GM13977 (cell line): ENCODE measurements around the gene AFAP1L2.

Experiments used
- DNase-seq: peaks from one replicate; pipeline ENCODE4 v3.0.0; 2012; ENCODE audit warnings: low spot score
- in situ Hi-C: fragments of 300-500 bp; cut with MboI; formaldehyde crosslinking; loops from one replicate; pipeline ENCODE4 v1.12.0; 2022; ENCODE audit warnings: low sequenced_read_pairs, low pct_unique_long_range_greater_than_20kb, mixed read lengths, inconsistent platforms; ENCODE audit not compliant: unreplicated experiment
- TF ChIP-seq, protein P1 (sequence below): IDR thresholded peaks from 2 replicates; pipeline ENCODE4 v1.5.1; 2012; ENCODE audit warnings: mild to moderate bottlenecking, control low read depth; ENCODE audit not compliant: insufficient read depth; ENCODE audit errors: extremely low read depth, missing control alignments

AFAP1L2 gene

DNA sequence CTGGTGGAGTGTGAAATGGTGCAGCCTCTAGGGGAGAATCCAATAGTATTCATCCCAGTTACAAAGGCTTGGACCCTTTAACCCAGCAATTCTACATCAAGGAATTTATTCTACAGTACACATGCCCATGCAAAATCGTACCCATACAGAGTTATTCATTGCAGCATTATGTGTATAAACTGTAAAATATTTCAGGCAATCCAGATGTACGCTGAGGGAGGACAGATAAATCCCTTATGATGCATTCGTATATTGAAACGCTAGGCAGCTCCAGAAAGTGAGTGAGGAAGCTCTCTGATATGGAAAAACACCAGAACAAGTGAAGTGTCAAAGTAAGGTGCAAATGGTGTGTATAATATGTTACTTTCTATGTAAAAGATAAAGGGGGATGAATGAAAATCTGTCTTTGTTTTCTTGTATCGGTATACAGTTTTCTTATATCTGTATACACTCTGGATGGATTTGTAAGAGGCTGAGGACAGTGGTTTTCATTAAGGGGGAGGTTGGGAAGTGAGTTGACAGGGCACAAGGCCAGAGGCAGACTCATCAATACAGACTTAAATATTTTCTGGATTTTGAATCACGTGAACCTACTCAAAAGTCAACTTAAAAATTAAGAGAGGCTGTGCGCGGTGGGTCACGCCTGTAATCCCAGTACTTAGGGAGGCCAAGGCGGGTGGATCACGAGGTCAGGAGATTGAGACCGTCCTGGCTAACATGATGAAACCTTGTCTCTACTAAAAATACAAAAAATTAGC lies 148.1 kb downstream of the AFAP1L2 start:
- in situ Hi-C loops, result no loop called here

DNA sequence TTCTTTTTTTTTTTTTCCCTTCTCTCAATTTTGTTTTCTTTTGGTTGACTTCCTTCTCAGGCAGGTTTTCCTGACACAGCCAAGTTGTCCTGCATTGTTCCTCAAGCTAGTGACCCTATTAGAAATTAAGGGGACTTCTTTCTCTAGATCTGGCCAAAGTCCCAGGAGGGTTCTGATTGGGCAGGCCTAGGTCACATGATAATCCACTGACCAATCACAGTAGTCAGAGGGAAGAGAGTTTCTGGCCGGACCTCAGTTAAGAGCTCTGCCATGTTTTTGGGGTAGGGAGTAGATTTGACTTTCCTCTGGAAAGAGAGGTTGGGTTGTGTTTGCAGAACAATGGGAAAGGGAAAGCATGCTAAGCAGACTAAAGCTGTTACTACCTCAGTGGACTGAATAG lies 149.1 kb downstream of the AFAP1L2 start:
- in situ Hi-C loops, result no loop called here
- DNase-seq, result no peak
- TF ChIP-seq, protein P1, sequence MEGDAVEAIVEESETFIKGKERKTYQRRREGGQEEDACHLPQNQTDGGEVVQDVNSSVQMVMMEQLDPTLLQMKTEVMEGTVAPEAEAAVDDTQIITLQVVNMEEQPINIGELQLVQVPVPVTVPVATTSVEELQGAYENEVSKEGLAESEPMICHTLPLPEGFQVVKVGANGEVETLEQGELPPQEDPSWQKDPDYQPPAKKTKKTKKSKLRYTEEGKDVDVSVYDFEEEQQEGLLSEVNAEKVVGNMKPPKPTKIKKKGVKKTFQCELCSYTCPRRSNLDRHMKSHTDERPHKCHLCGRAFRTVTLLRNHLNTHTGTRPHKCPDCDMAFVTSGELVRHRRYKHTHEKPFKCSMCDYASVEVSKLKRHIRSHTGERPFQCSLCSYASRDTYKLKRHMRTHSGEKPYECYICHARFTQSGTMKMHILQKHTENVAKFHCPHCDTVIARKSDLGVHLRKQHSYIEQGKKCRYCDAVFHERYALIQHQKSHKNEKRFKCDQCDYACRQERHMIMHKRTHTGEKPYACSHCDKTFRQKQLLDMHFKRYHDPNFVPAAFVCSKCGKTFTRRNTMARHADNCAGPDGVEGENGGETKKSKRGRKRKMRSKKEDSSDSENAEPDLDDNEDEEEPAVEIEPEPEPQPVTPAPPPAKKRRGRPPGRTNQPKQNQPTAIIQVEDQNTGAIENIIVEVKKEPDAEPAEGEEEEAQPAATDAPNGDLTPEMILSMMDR, result no peak

More for the DNA sequence above, 148.1 kb downstream of the AFAP1L2 start:
- TF ChIP-seq, protein P1, result no peak
- no peak for DNase-seq

DNA sequence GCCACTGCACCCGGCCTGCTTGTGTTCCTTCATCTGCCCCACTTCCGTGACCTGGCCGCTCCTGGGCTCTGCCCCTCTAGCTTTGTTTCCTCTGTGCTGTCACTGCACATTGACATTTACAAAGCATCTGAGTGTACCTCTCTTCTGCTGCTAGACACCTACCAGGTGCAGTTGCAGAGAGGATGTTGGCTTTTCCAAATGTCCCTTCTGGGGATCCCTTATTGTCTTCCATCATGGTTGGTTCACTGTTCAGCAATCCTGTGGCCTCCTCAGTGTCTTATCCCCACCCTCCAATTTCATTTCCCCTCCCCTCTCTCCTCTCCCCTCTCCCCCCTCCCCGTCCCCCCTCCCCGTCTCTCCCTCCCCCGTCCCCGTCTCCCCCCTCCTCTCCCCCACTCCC lies 151.4 kb downstream of the AFAP1L2 start:
- in situ Hi-C loops, result no loop called here
- TF ChIP-seq, protein P1, result no peak
- no peak for DNase-seq

DNA sequence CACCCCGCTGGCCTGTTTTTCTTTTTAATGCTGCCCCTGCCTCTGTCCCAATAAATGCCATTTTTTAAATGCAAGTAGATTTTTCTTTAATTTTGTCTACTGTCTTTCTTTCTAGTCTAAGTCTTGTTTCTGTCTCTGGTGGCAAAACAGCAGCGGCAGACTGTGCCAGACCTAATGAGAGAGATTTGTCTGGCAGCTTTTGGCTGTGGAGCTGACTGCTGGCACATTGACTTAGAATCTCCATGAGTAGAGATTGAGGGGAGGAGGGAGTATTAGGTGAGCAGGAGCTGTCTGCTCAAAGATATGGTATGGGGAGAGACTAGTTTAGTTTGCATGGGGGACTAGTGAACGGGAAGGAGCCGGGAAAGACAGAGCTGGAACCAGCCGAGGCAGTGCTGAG lies 152.2 kb downstream of the AFAP1L2 start:
- DNase-seq, result no peak
- in situ Hi-C loops, result no loop called here
- TF ChIP-seq, protein P1, result no peak

- TF ChIP-seq, protein P1, result no peak
- DNase-seq, result no peak
- in situ Hi-C loops, result no loop called here
Observed at GRCh38 chr10:114250716-114251115, 153.6 kb downstream of the AFAP1L2 start.

GRCh38 chr10:114250236-114250635 lies 154.1 kb downstream of the AFAP1L2 start:
- in situ Hi-C loops, result no loop called here

More at GRCh38 chr10:114250236-114250635, 154.1 kb downstream of the AFAP1L2 start:
- TF ChIP-seq, protein P1, result no peak
- no peak for DNase-seq
